ENCODE measurements around the gene TMEM131. TPM values are rescaled to one million over a fixed set of nuclear protein-coding genes. Genes with fewer than 3 reads are reported as not detected.

TMEM131 gene
- total RNA-seq, 1 donor = 13.5 TPM

DNA sequence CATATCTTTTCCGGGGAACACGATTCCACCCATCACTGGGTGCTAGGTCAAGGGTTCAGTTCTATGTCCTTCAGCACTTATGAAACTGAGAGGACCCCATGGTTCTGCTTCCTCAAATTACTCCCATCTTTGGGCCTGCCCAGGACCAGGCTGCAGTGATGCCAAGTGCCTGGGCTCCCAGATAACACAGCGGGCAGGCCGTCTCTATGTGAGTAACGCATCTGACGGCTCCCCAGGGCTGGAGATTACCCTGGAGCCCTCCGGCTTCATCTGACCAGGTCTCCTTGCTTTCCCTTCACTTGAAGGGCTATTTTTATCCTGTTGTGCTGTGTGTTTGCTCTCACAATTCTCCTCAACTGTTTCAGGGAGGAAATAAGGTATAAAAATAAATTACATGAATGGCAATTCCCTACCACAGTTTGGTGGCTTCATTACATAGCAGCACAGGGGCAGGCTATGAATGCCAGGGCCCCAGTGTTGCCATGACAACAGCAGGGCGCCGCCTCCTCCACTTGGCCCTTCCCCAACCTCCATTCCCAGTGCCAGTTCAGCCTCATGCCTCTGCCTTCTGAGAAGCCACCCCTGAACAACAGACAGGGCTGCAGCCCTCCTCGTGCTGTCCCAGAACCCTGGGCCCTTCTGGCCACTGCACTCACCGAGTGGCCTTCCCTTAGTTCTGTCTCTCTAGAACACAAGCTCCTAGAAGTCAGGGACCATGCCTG, 25.4 kb upstream of the TMEM131 start:
- DNase-seq (ENCODE audit: low read depth in 2 of 3, low spot score in 2 of 3) = no peak

DNA sequence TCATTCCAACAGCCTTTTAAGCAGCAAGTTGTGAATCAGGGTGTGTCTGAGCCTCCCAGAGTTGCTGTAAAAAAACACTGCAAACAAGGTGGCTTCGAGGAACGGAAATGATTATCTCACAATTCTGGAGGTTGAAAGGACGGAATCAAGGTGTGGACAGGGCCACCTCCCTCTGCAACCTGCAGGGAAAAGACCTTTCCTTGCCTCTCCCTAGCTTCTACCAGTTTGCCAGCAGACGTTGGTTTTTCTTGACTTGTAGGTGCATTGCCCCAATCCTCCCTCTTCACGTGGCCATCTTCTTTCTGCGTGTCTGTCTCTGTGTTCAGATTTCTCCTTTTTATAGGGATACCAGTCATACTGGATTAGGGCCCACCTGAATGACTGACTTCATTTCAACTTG, 24.8 kb upstream of the TMEM131 start:
- DNase-seq (ENCODE audit: low read depth in 2 of 3, low spot score in 2 of 3) = no peak

DNA sequence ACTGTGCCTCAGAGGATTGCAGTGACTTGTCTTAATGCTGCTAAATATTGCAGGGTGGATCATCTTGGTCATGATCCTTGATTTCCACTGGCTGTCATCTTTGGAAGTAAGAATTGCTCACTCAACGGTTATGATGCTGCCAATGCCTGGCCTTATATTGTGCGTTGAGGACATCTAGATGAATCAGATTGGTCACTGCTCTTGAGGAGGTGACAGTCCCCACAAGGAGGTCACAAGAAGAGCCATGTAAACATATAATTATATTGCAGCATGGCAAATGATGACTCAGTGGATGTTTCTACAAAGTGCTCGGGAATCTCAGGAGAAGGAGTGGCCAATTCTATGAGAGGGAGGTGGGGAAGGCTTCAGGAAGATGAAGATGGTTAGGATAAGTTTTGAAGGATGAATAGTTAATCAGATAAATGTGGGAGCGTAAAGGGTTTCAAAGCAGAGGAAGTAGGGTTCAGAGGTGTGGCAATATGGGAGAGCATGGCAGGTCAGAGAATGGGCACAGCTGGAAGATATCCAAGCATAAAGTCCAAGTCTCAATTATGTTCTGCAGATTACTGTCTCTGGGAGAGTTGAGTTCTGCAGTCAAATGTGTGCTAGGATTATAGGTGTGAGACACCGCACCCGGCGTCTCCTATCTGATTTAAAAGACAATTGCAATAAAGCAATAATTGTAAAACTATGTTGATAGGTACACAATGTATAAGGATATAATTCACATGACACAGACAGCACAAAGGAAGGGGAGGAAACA, 21.3 kb upstream of the TMEM131 start:
- no peak for DNase-seq (ENCODE audit: low read depth in 2 of 3, low spot score in 2 of 3)

DNA sequence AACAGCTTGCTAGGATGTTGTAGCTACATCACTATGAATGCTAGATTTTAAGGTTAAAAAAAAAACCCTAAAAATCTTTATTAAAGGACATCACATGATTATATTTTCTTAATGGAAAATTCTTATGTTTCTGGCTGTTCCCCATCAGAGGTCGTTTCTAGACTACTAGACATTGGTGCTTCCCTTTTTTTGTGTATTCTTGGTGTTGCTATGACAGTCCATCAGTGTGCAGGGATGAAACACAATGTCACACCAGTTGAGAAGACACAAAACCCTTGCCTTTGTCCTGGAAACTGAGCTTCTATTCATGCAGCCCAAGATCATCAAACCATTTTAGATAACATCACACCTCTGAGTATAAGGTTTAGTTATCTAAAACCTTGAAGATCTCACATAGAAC, 19.9 kb upstream of the TMEM131 start:
- no peak for DNase-seq (ENCODE audit: low read depth in 2 of 3, low spot score in 2 of 3)

DNA sequence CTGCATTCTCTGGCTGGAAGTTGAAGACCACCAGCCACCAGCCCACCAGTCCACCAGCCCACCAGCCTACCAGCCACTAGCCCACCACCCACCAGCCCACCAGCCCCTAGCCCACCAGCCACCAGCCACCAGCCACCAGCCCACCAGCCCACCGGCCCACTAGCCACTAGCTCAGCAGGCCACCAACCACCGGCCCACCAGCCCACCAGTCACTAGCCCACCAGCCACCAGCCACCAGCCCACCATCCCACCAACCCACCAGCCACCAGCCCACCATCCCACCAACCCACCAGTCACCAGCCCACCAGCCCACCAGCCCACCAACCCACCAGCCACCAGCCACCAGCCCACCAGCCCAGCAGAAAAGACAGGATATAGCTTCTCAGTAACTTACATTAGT, 18.6 kb upstream of the TMEM131 start:
- no peak for DNase-seq (ENCODE audit: low read depth in 2 of 3, low spot score in 2 of 3)

DNA sequence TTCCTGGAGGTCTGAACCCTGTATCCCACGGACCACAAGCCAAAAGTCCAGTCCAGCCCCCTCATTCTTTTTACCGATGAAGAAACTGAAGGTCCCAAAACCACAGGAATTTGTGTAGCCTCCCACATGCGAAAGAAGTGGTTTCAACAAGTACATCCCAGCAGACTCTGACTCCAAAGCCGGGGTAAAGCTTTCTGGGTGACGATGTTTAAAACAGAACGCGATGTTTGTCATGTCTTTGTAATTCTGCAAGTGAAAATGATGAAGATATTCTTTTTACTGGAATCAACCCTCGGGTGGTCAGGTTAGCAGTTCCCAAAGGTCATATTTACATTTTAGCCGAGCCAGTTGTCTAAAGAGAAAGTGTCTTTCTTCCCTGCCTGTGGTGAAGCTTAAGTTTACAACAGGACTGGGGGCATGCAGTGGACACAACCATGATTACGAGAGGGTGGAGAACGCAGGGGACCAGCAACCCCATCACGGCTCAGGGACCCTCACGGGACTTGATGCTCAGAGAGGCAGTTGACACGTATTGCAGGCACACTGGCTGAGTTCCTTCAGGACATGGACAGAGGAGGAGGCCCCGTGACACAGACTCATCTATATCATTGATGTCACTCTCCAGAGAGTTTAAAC, 17.8 kb upstream of the TMEM131 start:
- DNase-seq (ENCODE audit: low read depth in 2 of 3, low spot score in 2 of 3) = no peak

DNA sequence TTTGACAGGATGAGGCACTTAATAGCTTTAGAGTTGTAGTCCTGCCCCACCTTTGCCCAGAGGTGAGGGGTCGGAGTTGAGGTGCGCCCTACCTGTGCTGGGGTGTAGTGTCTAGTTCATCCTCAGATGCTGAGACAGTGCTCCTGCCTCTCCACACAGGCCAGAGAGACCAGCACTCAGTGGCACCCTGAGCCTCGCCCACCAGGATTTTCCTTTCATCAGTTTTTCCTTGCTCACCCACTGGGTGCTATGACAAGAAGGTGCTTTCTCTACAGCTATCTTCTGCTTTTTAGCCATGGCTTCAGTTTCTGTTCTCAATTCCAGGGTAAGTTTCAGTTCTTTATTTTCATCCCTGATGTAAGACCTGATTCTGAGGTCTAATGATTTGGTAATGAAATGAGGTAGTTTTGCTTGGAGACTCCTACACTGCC, 16.8 kb upstream of the TMEM131 start:
- DNase-seq (ENCODE audit: low read depth in 2 of 3, low spot score in 2 of 3) = no peak

DNA sequence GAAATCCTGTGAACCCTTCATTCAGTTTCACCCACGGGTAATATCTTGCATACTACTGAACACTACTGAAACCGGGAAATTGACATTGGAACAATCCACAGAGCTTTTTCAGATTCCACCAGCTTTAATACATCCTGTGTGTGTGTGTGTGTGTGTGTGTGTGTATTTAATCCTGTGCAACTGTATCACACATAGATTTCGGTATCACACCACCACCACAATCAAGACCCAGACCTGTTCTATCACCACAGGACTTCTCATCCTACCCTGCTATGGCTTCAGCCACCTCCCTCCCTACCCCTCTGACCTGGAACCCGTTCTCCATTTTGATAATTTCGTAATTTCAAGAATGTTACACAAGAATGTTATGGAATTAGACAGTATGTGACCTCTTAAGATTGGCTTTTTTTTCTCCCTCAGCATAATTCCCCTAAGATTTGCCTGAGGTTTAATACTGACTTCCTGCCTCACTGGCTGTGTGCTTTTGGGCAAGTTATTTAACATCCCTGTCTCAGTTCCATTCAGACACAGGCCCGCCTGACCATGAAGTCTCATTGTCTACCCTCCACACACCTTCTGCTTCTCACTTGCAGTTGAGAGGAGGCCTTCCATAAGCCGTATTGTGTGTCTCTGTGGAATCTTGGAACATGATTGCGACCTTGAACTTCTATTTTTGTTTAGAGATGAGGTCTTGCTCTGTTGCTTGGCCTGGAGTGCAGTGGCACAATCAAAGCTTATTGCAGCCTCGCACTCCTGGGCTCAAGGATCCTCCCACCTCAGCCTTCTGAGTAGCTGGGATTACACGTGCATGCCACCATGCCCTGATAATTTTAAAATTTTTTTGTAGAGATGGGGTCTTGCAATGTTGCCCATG, 14.4 kb upstream of the TMEM131 start:
- DNase-seq (ENCODE audit: low read depth in 2 of 3, low spot score in 2 of 3) = no peak

DNA sequence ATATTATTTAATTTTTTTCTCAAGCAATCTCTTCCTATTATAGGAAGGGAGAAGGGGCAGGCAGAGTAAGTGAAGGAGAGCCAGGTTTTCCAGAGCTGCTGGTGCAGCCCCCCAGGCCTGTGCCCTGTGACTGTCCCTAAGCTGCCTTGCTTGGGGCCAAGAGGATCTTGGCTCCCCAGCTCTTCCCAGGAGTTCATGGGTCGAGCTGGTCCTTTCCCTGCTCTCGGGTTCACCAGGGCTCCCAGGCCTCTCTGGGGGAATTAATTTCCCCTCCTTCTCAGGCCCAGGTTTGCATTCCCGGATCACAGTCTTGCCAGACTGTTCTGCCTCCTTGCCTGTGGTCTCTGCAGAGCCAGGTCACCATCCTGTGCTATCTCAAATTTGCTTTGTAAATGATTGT, 12.7 kb upstream of the TMEM131 start:
- DNase-seq (ENCODE audit: low read depth in 2 of 3, low spot score in 2 of 3) = no peak

DNA sequence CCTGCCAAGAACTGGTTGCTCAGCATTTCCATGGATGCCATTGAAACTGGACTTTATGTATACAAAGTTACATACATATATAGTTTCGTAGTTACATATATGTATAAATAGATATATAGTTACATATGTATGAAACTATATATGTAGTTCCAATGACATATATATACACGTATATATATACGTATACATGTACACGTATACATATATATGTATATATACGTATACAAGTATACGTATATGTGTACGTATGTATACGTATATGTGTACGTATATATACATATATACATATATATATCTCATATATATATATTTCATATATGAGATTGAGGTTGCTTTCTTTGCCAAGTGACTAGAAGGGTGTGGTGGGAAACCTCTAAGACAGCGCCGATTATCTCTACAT, 10.6 kb upstream of the TMEM131 start:
- DNase-seq (ENCODE audit: low read depth in 2 of 3, low spot score in 2 of 3) = no peak

DNA sequence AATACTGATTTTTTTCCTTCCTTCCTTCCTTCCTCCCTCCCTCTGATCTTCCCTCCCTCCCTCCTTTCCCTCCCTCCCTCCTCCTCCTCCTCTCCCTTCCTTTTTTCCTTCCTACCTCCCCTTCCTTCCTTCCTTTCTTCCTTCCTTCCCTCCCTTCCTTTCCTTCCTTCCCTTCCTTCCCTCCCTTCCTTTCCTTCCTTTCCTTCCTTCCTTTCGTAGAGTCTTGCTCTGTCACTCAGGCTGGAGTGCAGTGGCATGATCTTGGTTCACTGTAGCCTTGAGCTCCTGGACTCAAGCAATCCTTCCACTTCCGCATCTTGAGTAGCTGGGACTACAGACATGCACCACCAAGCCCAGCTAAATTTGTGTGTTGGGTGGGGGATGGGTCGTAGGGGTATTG, 8.9 kb upstream of the TMEM131 start:
- DNase-seq (ENCODE audit: low read depth in 2 of 3, low spot score in 2 of 3) = no peak

DNA sequence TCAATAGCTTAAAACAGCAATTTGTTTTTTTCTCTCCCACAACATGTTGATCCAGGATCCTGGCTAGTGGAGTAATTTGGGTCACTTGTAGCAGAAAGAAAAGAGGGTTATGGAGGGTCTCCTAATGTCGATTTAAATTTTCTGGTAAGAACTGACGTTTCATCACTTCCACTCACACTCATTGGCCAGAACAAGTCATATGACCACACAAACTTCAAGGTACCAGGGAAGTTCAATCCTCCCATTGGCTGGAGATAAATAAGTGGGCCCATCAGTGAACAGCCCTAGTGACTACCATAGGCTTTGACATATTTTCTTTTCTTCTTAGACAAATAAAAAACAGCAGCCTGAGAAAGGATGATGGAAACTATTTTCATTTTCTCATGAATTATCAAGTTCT, 8.3 kb upstream of the TMEM131 start:
- no peak for DNase-seq (ENCODE audit: low read depth in 2 of 3, low spot score in 2 of 3)

DNA sequence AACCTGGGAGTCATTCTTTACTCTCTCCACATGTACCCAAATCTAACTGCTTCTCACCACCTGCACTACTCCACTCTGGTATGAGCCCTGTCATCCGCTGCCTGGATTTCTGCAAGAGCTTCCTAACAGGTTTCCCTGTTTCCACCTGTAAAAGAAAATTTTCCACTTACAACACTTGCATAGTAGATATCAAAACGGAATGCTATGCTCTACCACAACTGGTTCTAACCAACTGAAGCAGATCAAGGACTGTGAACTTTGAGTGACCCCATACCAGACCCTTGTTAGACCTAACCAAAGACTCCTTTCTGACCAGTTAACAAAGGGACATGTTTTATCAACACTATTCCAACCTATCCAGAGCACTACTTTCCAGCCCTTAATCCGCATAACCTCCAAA, 3.8 kb upstream of the TMEM131 start:
- no peak for DNase-seq (ENCODE audit: low read depth in 2 of 3, low spot score in 2 of 3)

DNA sequence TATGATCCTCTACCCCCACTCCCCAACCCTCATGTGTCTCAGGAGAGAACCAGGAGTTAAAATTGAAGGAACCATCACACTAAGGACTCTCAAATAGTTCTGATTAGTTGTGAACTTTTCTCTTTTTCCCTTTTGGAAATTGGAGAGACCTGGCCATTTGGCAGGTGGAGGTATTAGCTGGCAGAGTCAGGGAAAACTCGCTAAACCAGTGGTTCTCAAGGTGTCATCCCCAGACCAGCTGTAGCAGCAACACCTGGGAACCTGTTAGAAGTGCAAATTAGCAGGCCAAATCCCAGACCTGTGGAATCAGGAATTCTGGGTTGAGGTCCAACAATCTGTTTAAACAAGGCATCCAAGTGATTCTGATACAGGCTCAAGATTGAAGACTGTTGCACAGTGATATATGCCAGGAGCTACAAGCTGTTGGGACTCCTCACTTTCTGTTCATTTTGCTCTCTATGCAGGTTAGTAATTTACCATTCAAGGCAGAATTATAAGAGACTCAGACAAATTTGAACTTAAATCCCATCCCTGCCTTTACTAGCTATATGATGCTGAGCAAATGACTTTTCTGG, 2.8 kb upstream of the TMEM131 start:
- no peak for DNase-seq (ENCODE audit: low read depth in 2 of 3, low spot score in 2 of 3)

DNA sequence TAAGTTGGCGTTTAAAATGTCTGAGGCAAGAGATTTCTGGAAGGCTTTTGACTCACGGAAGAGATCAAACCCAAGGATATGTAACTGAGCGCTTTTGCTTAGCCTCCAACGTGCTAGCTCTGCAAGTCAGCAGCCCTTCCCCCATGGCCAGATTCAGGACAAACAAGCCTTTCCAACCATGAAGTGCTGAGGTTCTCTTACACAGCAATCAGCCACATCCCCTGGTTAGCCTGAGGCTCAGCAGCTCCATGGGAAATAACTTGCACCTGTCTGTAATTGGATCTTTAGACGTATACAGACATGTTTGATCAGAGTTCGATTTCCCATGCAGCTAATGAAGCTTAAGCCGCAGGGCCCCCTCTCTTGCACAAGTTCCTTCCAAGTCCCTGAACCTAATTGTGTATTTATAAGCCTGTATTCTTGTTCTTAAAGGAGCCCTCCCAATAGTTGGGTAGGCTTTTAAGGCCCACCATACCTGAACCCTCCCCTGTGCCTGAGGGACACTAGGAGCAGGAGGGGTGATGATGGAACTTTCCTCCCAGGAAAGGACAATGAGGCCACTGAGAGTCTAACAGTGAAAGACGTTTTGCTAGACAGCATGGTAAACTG, 2.1 kb upstream of the TMEM131 start:
- DNase-seq (ENCODE audit: low read depth in 2 of 3, low spot score in 2 of 3) = no peak

DNA sequence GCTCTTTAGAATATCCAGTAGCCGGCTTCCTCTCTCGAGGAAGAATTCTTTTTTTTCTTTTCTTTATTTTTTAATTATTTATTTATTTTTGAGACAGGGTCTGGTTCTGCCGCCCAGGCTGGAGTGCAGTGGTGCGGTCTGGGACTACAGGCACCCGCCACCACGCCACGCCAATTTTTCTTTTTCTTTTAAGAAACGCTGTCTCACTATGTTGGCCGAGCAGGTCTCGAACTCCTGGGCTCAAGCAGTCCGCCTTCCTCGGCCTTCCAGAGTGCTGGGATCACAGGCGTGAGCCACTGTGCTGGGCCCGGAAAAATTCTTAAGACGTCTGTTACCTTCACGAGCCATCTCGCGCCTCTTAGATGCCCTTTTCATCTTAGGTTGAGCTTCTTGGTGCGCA, 931 bp upstream of the TMEM131 start:
- no peak for DNase-seq (ENCODE audit: low read depth in 2 of 3, low spot score in 2 of 3)

DNA sequence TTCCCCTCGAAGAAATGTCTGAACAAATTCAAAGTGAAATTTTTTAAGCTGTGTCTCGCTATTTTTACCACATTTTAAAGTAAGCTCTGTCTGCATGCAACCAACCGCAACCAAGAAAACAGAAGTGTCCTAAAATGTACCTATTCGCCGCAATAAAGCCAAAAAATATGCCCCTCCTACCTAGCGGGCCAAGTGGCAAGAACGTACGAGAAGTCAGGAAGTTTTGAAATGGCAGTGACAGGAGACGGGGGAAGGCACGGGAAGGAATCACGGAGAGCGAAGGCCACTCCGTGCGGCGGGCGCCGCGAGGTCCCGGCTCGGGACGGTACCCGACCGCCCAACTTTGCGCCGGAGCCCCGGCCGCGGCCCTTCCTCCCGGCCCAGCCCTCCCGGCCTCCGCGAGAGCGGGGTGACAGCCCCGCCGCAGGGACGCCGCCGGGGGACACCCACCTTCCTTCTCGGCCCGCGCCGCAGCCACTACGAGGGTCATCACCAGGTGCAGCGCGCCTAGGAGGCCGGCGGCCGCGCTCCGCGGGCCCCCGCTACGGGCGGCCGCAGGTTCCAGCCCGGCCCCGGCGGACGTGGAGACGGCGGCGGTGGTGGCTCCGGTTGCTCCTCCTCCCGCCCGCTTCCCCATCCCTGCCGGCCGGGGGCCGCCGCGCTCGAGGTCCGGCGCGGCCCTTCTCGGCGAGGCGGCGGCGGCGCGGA, 568 bp downstream of the TMEM131 start:
- peak; percentile 41 to 77 (median 69) for DNase-seq (ENCODE audit: low read depth in 2 of 3, low spot score in 2 of 3)

DNA sequence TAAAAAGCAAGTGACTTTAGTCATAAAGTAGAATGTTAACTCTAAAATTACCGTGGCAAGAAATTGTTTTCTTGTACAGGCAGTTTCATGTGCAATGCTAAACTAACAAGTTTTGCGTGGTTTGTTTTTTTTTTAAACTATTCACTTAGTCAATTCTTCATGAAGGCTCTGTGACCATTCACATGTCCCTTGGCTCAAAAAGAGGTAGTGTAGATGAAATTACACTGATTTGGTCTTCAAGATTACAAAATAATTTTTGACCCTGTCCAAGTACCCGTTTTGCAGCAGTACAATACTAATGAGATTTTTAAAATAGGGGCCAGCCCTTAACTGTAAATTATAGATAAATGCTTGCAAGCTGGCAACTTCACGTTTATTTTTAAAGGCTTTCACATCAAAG, 1.3 kb downstream of the TMEM131 start:
- no peak for DNase-seq (ENCODE audit: low read depth in 2 of 3, low spot score in 2 of 3)

DNA sequence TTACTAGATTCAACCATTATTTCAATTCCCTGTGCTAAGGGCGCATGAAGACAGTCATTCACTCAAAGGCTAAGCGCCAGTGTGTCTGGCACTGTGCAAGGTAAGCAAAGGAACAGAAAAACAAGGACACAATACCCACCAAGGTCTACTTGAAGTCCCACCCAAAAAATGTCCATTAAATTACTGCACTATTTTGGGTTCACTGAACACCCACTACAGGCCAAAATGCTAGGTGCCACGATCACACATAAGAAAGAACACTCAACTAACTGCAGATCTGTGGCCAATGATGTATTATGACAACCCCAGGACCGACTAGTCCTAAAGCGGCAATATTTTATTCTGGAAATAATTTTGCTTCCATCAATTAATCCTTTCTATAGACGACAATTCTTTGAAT, 1.8 kb downstream of the TMEM131 start:
- no peak for DNase-seq (ENCODE audit: low read depth in 2 of 3, low spot score in 2 of 3)

Data from hematopoietic multipotent progenitor cell (in vitro differentiated cells).